EL (cell line): ENCODE data around the gene TSPYL1.
"Not testable (repeated sequence)": the region's sequence is repeated elsewhere in the genome, so short reads cannot be mapped to it uniquely, and the experiment has no call there.

Experiments
- DNase-seq: peaks from one replicate; pipeline ENCODE4 v3.0.0-alpha.2; 2016

The TSPYL1 gene

GRCh38 chr6:116279232-116280160 lies at the start of gene TSPYL1:
Gene TSPYL1 (minus strand): TSS chr6:116279930. CDS start chr6:116279830, 100 bp downstream.
- DNase-seq, result peak; percentile 97

DNA sequence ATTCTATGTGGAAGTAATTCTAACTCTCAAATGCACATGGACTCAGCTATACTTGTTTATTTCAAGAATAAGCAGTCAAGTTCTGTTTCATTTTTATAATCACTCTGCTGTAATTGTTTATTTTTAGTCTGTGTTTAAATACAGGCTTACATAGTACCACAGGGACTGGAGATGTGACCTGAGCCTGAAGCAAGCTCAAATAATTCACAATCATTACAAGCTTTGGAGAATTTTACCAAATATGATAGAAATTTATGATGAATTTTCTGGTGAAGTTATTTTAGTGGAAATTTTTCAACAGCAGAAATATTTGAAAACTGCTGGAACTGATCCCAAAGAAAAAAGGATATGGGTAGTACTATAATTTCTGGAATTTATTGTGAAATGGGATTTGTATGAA lies 49.4 kb upstream of the TSPYL1 start:
- DNase-seq, result peak; percentile 20

DNA sequence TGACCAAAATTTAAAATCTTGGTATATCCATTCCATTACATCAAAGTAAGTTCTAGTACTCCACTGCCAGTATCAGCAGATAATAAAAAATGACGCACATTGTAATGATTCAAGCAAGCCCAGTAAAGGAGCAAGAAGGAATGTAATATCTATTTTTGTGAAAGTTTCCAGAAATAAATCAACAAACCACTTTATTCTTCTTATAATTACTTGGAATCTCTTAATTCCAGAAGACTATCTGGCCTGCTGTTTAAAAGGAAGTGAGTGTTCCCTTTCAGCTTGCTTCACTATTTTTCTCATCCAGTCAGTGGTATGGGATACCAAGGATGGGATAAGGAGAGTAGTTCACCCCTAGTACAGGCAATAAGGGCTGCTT lies 48.8 kb upstream of the TSPYL1 start:
- DNase-seq, result no peak

DNA sequence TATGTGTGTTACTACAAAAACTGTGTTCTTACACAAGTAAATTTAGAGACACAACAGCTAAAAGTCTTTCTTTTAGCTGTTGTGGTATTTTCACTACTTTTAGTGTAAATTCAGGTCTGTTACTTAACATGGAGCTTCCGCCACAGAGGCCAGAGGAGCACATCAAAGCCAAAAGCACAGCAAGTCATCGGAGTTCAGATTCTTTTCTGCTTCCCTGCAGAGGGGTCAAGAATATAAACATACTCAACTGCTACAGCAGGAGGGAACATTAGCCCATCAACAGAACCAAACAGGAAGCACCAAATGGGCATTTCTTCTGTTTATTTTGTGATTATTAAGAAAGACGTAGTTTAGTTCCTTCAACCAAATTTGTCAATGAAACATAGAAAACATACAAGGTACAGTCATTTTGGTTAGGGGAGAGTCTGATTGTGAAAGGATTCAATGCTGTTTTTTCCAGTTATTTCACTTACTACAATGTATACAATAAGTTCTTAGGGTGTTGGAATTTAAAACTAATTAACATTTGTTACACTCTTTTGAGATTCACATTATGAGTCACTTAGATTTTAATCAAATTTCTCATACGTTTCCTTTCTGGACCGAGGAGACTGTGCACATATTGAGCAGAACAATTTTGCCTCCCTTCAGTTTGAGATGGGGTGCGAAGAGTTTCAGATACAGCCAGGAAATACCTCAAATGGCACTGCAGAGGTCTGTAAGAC lies 48.2 kb upstream of the TSPYL1 start:
- DNase-seq, result no peak

DNA sequence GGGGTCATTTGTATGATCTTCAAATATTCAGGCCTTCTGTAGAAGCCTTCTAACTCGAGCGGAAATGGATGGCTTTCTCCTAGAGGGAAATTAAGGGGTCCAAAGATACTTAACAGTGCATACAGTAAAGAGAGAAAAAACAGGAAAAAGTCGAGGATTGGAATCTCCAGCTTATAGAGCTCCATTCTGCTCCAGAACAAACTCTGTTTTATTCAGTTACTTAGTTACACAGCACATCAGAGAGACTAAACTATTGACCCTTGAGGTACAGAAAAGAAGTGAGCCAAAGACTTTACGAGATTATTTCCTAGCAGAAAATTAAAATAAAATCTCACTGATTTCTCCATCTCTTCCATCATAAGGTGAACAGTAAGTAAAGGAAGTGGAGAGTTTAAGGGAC lies 47.3 kb upstream of the TSPYL1 start:
- DNase-seq, result no peak

- no peak for DNase-seq
Observed at GRCh38 chr6:116326181-116326671, 46.5 kb upstream of the TSPYL1 start.

DNA sequence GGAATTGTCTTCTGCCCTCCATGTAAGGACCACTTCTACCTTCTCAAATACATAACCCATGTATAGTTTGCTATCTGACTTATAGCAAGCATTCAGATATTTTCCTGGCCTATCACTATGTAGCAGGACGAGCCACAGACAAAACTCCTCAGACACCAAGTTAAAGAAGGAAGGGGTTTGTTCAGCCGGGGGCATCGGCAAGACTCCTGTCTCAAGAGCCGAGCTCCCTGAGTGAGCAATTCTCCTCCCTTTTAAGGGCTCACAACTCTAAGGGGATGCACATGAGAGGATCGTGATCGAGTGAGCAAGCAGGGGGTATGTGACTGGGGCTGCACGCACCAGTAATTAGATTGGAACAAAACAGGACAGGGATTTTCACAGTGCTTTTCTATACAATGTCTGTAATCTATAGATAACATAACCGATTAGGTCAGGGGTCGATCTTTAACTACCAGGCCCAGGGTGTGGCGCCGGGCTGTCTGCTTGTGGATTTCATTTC lies 46.0 kb upstream of the TSPYL1 start:
- DNase-seq, result not testable (repeated sequence)

DNA sequence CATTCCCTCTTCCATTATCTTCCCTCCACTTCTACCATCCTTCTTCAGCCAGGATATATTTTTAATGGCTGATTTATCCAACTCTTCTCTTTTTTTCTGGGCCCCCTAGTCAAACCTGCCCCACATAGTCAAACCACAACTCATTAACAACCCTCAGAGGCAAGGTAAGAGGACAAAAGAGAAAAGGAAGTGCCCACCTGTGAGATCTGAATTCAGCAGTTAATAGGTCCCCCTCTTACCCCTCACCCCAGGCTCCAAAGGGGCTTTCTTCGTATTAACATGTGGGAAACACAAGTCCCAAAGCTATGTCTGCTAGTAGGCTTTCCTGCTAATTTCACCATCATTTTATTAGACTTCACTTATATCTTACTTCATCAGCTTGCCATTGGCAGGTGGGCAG lies 44.1 kb upstream of the TSPYL1 start:
- no peak for DNase-seq

DNA sequence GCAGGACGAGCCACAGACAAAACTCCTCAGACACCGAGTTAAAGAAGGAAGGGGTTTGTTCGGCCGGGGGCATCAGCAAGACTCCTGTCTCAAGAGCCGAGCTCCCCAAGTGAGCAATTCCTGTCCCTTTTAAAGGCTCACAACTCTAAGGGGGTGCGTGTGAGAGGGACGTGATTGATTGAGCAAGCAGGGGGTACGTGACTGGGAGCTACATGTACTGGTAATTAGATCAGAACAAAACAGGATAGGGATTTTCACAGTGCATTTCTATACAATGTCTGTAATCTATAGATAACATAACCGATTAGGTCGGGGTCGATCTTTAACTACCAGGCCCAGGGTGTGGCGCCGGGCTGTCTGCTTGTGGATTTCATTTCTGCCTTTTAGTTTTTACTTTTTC lies 42.2 kb upstream of the TSPYL1 start:
- not testable (repeated sequence) for DNase-seq

DNA sequence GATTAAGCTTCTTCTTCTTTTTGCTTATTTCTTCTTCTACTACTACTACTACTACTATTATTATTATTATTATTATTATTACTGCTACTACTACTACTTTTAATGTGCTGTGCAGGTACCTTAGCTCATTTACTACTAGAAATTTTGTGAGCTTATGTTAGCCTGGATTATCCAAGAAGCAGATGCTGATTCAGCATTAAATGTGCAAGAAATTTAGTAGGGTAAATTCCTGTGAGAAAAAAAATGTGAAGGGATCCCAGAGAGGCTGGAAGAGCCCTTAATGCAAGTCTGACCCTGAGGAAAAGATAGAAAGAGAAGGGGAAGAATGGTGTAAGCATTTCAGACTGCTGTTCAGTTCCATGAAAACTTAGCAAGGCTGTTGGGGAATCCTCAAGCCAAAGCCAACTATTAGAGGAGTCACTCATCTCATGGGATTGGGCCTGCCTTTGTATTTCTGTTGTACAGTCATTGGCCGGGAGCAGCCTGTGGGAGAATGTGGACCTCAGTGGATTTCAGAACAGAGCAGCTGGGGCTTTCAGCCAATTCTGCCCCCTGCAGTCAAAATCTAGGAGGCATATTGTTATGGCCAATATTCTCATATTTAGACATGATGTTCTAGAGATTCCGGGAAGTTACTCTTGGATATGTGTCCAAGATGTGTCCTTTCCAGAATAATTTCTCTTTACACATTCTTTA lies 37.2 kb upstream of the TSPYL1 start:
- no peak for DNase-seq

DNA sequence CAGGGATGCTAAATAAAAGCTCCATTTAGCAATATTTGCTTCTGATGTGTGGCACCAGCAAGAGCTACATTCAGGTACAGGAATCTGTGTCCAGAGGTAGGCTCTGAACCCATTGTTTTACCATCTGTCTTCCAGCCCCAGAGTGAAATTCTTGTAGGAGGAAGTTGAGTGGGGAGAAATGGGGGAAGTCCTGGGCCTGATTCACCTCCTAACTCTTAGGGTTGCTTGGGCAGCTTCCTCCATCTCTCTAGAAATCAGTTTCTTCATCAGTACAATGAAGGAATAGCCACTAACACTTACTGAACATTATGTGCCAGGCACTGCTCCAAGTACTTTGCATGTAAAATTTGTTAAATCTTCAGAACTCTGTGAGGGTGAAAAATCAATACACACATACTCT lies 35.1 kb upstream of the TSPYL1 start:
- no peak for DNase-seq

DNA sequence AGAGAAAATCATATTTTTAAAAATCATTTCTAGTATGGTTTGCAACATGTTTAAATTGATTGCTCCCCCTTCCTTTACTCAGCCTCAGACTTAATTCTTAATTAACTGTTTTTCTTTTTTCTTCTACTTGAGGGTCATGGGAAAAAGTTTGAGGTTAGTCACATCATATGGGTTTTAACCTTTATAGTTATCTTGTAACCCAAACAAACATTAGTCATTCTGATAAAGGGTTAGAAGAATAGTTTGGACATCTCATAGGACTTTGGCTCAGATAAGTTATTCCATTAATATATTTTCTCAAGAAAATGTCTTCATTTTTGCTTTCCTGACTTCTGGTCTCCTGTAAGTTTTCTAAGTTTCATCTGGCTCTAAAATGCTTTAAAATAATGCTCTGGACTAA lies 34.5 kb upstream of the TSPYL1 start:
- peak; percentile 13 for DNase-seq

DNA sequence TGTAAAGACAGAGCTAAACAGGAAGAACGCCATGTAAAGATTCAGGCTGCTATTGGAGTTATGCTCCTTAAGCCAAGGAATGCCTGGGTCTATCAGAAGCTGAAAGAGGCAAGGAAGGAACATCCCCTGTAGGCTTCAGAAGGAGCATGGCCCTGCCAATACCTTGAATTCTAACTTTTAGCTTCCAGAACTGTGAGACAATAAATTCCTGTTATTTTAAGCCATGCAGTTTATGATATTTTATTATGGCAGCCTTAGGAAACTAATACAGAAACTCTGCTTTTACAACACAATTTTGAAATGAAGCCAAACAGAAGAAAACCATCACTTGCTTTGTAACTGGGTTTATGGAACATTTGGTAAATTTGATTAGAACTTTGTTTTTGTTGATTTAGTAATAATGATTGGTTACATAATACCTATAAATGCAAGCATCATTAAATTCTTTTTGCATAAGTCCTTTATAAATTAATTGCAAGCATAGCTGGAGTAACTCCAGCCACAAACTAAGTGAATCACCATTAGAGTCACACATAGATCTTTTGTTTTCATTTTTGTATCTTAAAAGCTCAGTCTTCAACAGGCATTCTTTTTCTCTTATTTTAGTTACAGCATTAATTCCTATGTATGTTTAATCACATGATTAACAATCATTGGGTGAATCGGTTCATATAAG lies 33.5 kb upstream of the TSPYL1 start:
- peak; percentile 28 for DNase-seq

- DNase-seq, result no peak
Observed at GRCh38 chr6:116309657-116310056, 29.9 kb upstream of the TSPYL1 start.

DNA sequence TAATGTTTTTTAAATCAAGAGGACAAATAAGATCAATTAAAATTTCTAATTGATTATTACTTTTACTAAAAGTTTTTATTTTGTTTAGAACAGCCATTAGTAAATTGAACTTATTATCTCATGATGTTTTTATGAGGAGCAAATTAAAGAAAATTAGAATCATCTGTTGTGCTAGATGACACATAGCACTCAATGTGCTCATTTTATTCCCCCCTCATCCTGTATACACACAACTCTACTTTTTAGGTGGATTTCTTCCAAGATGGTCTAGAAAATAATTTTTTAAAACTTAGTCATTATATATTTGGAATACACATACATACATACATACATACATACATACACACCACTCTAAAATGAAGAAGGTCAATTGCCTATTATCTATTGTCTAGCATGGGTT lies 29.3 kb upstream of the TSPYL1 start:
- DNase-seq, result no peak

- DNase-seq, result no peak
Observed at GRCh38 chr6:116307633-116308032, 27.9 kb upstream of the TSPYL1 start.

- no peak for DNase-seq
Observed at GRCh38 chr6:116307001-116307400, 27.3 kb upstream of the TSPYL1 start.

DNA sequence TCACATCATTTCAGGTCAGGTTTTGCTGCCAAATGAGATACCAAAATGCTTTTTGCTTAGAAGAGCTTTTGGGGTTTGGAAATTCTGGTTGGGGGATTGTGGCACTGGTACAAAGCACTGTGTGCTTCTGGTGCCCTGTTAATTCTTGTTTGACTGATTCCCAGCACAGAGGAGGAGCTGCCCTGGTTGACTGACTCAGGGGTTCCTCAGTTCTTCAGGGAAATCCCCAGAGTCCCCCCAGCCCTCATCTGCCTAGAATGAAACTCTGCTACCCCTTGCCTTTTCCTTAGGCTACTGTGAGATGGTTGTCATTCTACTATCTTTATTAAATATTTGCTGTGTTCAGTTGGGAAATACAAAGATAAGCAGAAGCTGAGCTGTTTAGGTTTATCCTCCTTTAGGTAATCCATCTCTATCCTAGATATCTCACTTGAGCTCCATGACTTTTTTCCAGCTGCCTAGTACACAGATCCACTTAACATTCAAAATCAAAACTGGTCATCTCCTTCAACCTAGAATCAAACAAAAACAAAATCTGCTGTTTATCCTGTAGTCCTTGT lies 24.9 kb upstream of the TSPYL1 start:
- DNase-seq, result no peak

GRCh38 chr6:116301104-116301503 lies 21.4 kb upstream of the TSPYL1 start:
- no peak for DNase-seq

DNA sequence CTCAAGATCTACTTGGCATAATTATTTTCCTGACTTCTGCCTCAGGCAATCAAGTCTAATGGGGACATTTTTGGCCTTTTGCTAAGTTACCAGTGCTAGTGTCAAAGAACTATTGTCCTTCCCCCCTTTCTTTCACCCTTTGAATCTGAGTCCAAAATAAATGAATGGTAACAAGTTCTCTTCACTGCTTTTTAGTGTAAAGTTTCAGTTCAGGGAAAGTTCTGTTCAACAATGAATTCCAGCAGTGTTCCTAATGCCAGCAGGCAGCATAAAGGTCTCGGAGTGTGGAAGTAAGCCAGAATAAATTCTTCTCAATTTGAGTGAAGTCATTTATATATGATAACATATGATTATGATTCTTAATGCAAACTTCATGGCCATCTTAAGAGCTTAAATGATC lies 20.8 kb upstream of the TSPYL1 start:
- no peak for DNase-seq

DNA sequence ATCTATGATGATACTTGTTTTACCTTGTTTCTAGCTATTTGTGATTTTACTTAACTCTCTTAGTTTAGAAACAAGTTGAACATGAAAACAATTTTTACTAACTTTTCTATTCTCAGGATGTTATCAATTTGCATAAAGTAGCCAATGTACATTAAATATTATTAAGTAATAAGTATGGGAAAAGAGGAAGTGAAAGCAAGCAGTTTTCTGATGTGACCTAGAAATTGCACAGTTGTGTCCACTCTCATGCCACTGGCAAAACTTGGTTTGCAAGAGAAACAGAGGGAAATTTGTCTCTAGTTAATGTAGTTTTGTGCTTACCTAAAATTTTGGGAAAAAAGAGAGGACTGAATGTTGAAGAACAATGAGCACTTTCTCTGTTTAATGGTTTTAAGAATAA lies 19.2 kb upstream of the TSPYL1 start:
- DNase-seq, result no peak

DNA sequence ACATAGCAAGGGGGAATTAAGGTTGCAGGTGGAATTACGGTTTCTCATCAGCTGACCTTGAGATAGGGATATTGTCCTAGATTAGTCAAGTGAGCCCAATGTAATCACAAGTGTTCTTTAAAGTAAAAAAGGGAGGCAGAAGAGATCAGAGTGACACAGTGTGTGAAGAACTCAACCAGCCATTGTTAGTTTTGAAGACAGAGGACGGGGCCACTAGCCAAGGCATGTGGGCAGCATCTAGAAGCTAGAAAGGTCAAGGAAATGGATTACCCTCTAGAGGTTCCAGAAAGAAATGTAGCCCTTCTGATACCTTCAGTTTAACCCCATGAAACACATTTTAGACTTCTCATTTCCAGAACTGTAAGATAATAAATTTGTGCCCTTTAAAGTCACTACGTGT lies 18.5 kb upstream of the TSPYL1 start:
- DNase-seq, result no peak
